Neutrophil (primary cell): ENCODE data around the gene MAST4.
A peak's percentile ranks its signal among the peaks of the same experiment; 100 is the strongest.
"Not testable (repeated sequence)": the region's sequence is repeated elsewhere in the genome, so short reads cannot be mapped to it uniquely, and the experiment has no call there.

Experiments used
- H3K27ac ChIP-seq: fragments of 200-600 bp; sonication (generic); 2 replicates; pipeline ENCODE4 v1.5.1; 2016; ENCODE audit warnings: mild to moderate bottlenecking, moderate library complexity
- H3K27me3 ChIP-seq: fragments of 200-600 bp; sonication (generic); 2 replicates; pipeline ENCODE4 v1.6.0; 2016; ENCODE audit warnings: mild to moderate bottlenecking
- H3K36me3 ChIP-seq: fragments of 200-600 bp; sonication (generic); 2 replicates; pipeline ENCODE4 v1.5.1; 2017
- H3K4me1 ChIP-seq, 2 experiments: fragments of 200-600 bp in 1 of 2; sonication (generic) in 1 of 2; 1 replicate in 1 of 2; 2 replicates in 1 of 2; pipeline versions ENCODE4 v1.5.1 to v1.6.1; 2013 to 2016; ENCODE audit warnings: low read depth in 1 of 2, low read length in 1 of 2, mild to moderate bottlenecking in 1 of 2, moderate library complexity in 1 of 2; ENCODE audit not compliant: control insufficient read depth in 1 of 2, insufficient read depth in 1 of 2
- H3K4me3 ChIP-seq, 2 experiments: fragments of 200-600 bp in 1 of 2; sonication (generic) in 1 of 2; 1 replicate in 1 of 2; 2 replicates in 1 of 2; pipeline ENCODE4 v1.5.1; 2013 to 2016; ENCODE audit warnings: low read depth in 1 of 2, low read length in 1 of 2, mild to moderate bottlenecking in 1 of 2, moderate library complexity in 1 of 2
- H3K9me3 ChIP-seq: fragments of 200-600 bp; sonication (generic); 2 replicates; pipeline ENCODE4 v1.5.1; 2016
- TF ChIP-seq, protein P1 (sequence below): fragments of 200-600 bp; sonication (generic); IDR thresholded peaks from 2 replicates; pipeline ENCODE4 v1.5.1; 2016; ENCODE audit warnings: antibody characterized with exemption

Gene MAST4

DNA sequence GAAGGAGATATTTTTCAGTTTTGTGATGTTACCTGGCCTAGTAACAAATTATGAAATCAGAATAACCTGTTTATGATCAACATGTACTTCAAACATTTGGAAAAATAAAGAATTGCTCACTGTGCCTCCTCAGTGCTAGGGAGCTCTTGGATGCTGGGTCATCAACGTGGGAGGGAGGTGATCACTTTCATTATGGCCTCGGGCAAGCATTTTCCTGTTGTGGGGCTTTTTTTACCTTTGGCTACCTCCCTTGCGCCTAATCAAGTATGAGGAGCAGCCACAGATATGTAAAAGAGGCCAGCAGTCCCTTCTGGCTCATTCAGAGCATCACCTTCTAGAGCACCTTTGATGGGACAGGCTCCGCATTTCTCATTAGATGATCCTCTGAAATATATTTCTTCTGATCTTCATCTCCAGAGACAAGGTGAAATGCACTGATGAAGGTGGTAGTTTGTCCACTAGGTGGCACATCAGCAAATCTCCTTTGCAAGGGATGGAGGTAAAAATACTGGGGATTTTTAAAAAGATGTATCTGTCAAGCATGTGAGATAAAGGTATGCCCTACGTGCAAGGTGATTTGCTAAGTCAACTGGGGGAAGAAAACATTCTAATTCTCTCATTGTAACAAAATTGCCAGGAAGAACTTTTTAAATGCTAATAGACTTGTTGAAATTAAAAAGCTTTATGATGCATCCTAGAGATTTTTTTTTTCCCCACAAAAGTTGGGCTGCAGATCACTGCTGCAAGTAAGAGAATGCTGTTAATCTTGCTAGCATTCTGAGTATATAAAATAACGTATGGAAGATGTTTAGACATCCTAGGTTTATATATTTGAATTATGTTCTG is 218.2 kb downstream of the MAST4 start:
- no peak overlapping the region for H3K4me3 ChIP-seq
- no peaks in the 10 kb centered on the region for H3K4me1 ChIP-seq
- H3K27me3 ChIP-seq, result peaks cover 40% of the 10 kb centered on the region
- TF ChIP-seq, protein P1, sequence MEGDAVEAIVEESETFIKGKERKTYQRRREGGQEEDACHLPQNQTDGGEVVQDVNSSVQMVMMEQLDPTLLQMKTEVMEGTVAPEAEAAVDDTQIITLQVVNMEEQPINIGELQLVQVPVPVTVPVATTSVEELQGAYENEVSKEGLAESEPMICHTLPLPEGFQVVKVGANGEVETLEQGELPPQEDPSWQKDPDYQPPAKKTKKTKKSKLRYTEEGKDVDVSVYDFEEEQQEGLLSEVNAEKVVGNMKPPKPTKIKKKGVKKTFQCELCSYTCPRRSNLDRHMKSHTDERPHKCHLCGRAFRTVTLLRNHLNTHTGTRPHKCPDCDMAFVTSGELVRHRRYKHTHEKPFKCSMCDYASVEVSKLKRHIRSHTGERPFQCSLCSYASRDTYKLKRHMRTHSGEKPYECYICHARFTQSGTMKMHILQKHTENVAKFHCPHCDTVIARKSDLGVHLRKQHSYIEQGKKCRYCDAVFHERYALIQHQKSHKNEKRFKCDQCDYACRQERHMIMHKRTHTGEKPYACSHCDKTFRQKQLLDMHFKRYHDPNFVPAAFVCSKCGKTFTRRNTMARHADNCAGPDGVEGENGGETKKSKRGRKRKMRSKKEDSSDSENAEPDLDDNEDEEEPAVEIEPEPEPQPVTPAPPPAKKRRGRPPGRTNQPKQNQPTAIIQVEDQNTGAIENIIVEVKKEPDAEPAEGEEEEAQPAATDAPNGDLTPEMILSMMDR, result peak; percentile 45
- no peaks in the 10 kb centered on the region for H3K9me3 ChIP-seq
- no peak overlapping the region for H3K27ac ChIP-seq
- no peaks in the 10 kb centered on the region for H3K36me3 ChIP-seq

DNA sequence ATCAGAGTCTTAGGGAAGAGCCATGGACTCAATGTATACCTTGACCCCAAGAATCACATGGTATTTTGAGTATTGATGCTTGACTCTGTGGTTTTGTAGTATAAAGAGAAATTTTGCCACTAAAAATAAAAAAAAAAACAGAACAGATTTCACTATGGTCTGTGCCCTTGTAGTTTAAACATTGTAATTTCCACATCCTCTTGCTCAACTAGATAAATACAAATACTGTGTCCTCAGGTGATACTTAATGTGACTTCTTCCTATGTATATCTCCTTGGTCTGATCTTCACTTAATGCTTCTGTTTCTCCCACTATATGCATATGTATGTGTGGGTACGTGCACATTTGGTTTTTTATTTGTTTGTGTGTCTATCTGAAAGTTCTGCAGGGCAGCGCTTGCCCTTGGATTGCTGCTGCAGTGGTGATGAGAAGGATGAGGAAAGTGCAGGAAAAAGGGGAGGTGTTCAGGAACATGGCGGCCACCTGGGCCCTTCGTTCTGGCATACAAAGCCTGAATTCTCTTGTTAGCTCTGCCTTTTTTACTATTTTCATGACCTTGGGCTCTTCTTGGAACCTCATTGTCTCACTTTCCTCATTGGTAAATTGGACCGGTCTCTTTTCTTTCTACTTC is 222.2 kb downstream of the MAST4 start:
- Histone ChIP-seq H3K27ac (no peak overlapping the region), H3K4me3 (no peak overlapping the region), H3K4me1 (no peaks in the 10 kb centered on the region), H3K27me3 (peaks cover 47% of the 10 kb centered on the region), H3K36me3 (no peaks in the 10 kb centered on the region), H3K9me3 (no peaks in the 10 kb centered on the region)
- TF ChIP-seq, protein P1, result no peak

DNA sequence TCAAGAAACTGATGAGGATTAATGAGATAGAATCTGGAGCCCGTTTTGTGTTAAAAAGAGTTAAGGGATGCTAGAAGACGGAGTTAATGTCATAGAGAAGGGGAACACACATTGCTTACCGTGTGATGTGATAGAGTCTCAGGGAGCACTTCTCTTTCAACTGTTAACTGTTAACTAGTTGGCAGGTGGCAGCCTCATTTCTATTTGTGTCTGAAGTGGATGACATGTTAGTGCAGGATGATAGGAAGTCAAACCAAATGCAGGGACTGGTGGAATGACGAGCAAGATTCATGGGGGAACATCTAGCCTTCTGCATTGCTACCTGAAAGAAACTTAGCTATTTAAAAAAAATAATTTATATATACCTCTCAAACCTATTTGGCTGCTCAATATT is 222.7 kb downstream of the MAST4 start:
- TF ChIP-seq, protein P1, result no peak
- H3K36me3 ChIP-seq, result no peaks in the 10 kb centered on the region
- H3K27ac ChIP-seq, result no peak overlapping the region
- H3K4me3 ChIP-seq, result no peak overlapping the region
- H3K4me1 ChIP-seq, result no peaks in the 10 kb centered on the region
- H3K27me3 ChIP-seq, result peaks cover 44% of the 10 kb centered on the region
- H3K9me3 ChIP-seq, result no peaks in the 10 kb centered on the region

DNA sequence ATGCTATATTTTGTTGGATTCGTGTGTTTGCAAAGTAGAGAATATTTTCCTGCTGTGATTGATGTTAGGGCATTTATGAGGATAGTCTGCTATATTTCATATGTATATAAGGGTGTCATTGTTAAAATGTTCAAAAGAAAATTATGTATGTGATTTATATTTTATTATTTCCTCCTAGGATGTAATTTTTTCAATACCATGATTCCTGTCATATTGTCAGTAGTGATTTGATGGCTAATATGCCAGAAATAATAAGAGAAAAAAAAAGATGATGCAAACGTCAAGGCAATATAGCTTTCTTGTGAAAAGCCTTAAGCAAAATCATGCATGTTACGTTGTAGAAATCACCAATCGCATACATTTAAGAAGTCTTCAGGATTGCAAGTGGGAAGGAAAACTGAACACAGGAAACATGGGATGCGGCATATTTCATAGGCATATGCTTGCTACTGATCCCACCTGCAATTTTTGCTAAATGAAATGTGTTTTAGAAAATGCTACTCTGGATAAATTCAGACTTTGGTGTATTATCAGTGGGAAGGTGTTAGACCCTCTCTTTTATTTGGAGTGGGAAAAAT is 224.5 kb downstream of the MAST4 start:
- Histone ChIP-seq H3K4me3 (no peak overlapping the region), H3K9me3 (no peaks in the 10 kb centered on the region), H3K36me3 (no peaks in the 10 kb centered on the region), H3K27me3 (peaks cover 41% of the 10 kb centered on the region), H3K4me1 (no peaks in the 10 kb centered on the region), H3K27ac (no peak overlapping the region)
- TF ChIP-seq, protein P1, result no peak

DNA sequence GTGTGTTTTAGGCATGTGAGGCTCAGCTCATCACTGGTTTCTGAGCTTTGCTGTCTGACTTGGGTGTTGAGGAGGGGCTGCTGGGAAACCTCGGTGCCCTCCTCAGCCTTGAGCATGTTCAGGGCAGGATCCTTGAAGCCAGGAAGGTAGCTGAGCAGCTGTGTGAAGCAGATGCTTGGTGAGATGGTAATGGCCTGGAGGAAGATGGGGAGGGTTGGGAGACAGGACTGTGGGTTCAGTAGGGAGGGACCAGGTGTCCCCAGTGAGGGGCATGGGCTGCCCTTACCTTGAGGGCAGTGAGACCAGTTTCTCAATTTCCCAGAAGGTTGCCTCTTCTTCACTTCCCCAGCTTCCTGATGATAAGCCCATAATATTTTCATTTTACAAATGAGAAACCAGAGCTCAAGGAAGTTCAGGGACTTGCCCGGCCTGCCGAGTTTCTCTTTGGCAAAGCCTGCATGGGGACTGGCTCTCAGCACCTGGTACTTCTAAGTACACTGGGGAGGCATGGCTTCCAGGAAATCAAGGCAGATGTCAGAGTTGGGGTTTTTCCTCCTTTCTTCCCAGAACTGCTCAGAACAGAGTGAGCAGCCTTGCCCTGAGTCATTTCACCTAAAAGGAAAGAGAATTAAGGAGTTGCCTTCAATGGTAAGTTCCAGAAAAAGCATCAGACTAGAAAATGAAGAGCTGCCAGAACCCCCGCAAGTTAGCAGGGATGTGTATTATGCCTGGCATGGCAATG is 225.7 kb downstream of the MAST4 start:
- Histone ChIP-seq H3K36me3 (no peaks in the 10 kb centered on the region), H3K4me3 (no peak overlapping the region), H3K27ac (no peak overlapping the region), H3K27me3 (peaks cover 38% of the 10 kb centered on the region), H3K9me3 (no peaks in the 10 kb centered on the region), H3K4me1 (no peaks in the 10 kb centered on the region)
- TF ChIP-seq, protein P1, result no peak

DNA sequence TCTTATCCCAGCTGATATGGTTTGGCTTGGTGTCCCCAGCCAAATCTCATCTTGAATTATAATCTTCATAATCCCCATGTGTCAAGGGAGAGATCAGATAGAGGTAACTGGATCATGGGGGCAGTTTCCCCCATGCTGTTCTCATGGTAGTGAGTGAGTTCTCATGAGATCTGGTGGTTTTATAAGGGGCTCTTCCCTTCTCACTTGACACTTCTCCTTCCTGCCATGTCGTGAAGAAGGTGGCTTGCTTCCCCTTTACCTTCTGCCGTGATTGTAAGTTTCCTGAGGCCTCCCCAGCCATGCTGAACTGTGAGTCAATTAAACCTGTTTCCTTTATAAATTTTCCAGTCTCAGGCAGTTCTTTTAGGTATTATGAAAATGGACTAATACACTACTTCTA is 226.7 kb downstream of the MAST4 start:
- peaks cover 39% of the 10 kb centered on the region for H3K27me3 ChIP-seq
- not testable (repeated sequence) for H3K27ac ChIP-seq, H3K36me3 ChIP-seq, H3K4me3 ChIP-seq, H3K4me1 ChIP-seq, H3K9me3 ChIP-seq
